IMR-90 (cell line): ENCODE measurements around the gene ARHGAP10. TPM values are rescaled to one million over a fixed set of nuclear protein-coding genes. Genes with fewer than 3 reads are reported as not detected.

Experiments
- ATAC-seq: fragments of 200-7000 bp; cut with Tn5 transposase; 2 replicates; pipeline ENCODE4 v1.9.1; 2020; ENCODE audit warnings: low read depth, mild to moderate bottlenecking, moderate library complexity
- BruUV-seq: library from RNA; stranded (reverse); fragments of 400-500 nt; replicated peaks from 2 replicates; lab custom pipeline; 2021; lab: Mats Ljungman, UMichigan
- CTCF ChIA-PET: fragments of 300-600 bp; formaldehyde crosslinking; extraction: SDS; loops from one replicate; lab custom pipeline; 2021; ENCODE audit warnings: antibody characterized with exemption; lab: Yijun Ruan, JAX
- POLR2A ChIA-PET: fragments of 300-600 bp; sonication (Branson Sonifier 250); formaldehyde crosslinking; loops from one replicate; lab custom pipeline; 2022; ENCODE audit warnings: antibody characterized with exemption; ENCODE audit not compliant: unreplicated experiment; lab: Charles Lee
- DNase-seq: peaks from one replicate; pipeline ENCODE4 v3.0.0; 2013
- H2AFZ ChIP-seq: replicated peaks from 2 replicates; pipeline ENCODE3; 2013; ENCODE audit warnings: low read length, mild to moderate bottlenecking; ENCODE audit not compliant: poor library complexity
- H2AK5ac ChIP-seq: 2 replicates; pipeline ENCODE4 v1.6.1; 2013; ENCODE audit warnings: low read depth, low read length, inconsistent platforms
- H2AK9ac ChIP-seq: replicated peaks from 2 replicates; pipeline ENCODE3; 2013; ENCODE audit warnings: mild to moderate bottlenecking, low read depth, low read length, moderate library complexity; ENCODE audit not compliant: poor library complexity
- H2BK120ac ChIP-seq: 2 replicates; pipeline ENCODE4 v1.6.1; 2013; ENCODE audit warnings: low read depth, low read length, inconsistent platforms
- H2BK15ac ChIP-seq: 3 replicates; pipeline ENCODE4 v1.6.1; 2013; ENCODE audit warnings: low read depth, low read length, inconsistent platforms
- H2BK20ac ChIP-seq: 2 replicates; pipeline ENCODE4 v1.6.1; 2013; ENCODE audit warnings: low read depth, mild to moderate bottlenecking, inconsistent platforms, low read length, moderate library complexity
- H2BK5ac ChIP-seq: 2 replicates; pipeline ENCODE4 v1.6.1; 2013; ENCODE audit warnings: mild to moderate bottlenecking, low read depth, low read length, inconsistent platforms; ENCODE audit not compliant: poor library complexity, severe bottlenecking
- H3K14ac ChIP-seq: replicated peaks from 2 replicates; pipeline ENCODE4 v1.6.1; 2013; ENCODE audit warnings: low read depth, low read length, inconsistent platforms
- H3K18ac ChIP-seq: 2 replicates; pipeline ENCODE4 v1.6.1; 2013; ENCODE audit warnings: low read depth, low read length, control low read depth
- H3K23ac ChIP-seq: 2 replicates; pipeline ENCODE4 v1.6.1; 2013; ENCODE audit warnings: low read depth, low read length, inconsistent platforms
- H3K27ac ChIP-seq: 2 replicates; pipeline ENCODE4 v1.5.1; 2013; ENCODE audit warnings: mild to moderate bottlenecking, control low read depth, low read length; ENCODE audit not compliant: insufficient read depth
- H3K27me3 ChIP-seq: 2 replicates; pipeline ENCODE4 v1.6.1; 2013; ENCODE audit warnings: low read length; ENCODE audit not compliant: control insufficient read depth, insufficient read depth
- H3K36me3 ChIP-seq: 2 replicates; pipeline ENCODE4 v1.6.1; 2013; ENCODE audit warnings: low read length, mixed read lengths; ENCODE audit not compliant: control insufficient read depth, insufficient read depth
- H3K4ac ChIP-seq: 2 replicates; pipeline ENCODE4 v1.6.1; 2013; ENCODE audit warnings: low read depth, low read length, inconsistent platforms
- H3K4me1 ChIP-seq: 2 replicates; pipeline ENCODE4 v1.6.1; 2013; ENCODE audit warnings: low read length, mixed read lengths; ENCODE audit not compliant: control insufficient read depth, insufficient read depth
- H3K4me2 ChIP-seq: 2 replicates; pipeline ENCODE4 v1.6.1; 2013; ENCODE audit warnings: low read depth, mild to moderate bottlenecking, control low read depth, low read length, moderate library complexity
- H3K4me3 ChIP-seq: 2 replicates; pipeline ENCODE4 v1.5.1; 2013; ENCODE audit warnings: low read depth, mild to moderate bottlenecking, control low read depth, low read length, moderate library complexity; ENCODE audit not compliant: insufficient read depth
- H3K56ac ChIP-seq: 2 replicates; pipeline ENCODE4 v1.6.1; 2013; ENCODE audit warnings: low read length, inconsistent platforms; ENCODE audit not compliant: insufficient read depth; ENCODE audit errors: extremely low read depth
- H3K79me1 ChIP-seq, 2 experiments: 2 replicates each; pipeline ENCODE4 v1.6.1; 2013; ENCODE audit warnings: low read length in 2 of 2, inconsistent platforms in 1 of 2, low read depth in 1 of 2
- H3K9ac ChIP-seq: 2 replicates; pipeline ENCODE4 v1.6.1; 2013; ENCODE audit warnings: low read depth, low read length, control low read depth
- H3K9me1 ChIP-seq: 2 replicates; pipeline ENCODE4 v1.6.1; 2013; ENCODE audit warnings: low read length, inconsistent platforms; ENCODE audit not compliant: insufficient read depth
- H3K9me3 ChIP-seq: 2 replicates; pipeline ENCODE4 v1.6.1; 2013; ENCODE audit warnings: low read length; ENCODE audit not compliant: control insufficient read depth, insufficient read depth
- H4K20me1 ChIP-seq: 2 replicates; pipeline ENCODE4 v1.6.1; 2013; ENCODE audit warnings: low read length, inconsistent platforms; ENCODE audit not compliant: insufficient read depth
- H4K5ac ChIP-seq: 2 replicates; pipeline ENCODE4 v1.6.1; 2013; ENCODE audit warnings: mild to moderate bottlenecking, low read depth, low read length, control low read depth
- H4K8ac ChIP-seq, 2 experiments: 2 replicates each; pipeline ENCODE4 v1.6.1; 2013; ENCODE audit warnings: low read depth in 2 of 2, low read length in 2 of 2, control low read depth in 1 of 2, inconsistent platforms in 1 of 2
- H4K91ac ChIP-seq: 2 replicates; pipeline ENCODE4 v1.6.1; 2013; ENCODE audit warnings: low read depth, low read length, inconsistent platforms; ENCODE audit not compliant: insufficient read depth
- CEBPB ChIP-seq: IDR thresholded peaks from 2 replicates; pipeline ENCODE4 v1.6.1; 2012; ENCODE audit warnings: low read depth, low read length, improper control_type of control experiment
- CTCF ChIP-seq: conservative IDR thresholded peaks from 2 replicates; pipeline ENCODE4 v1.5.1; 2012; ENCODE audit warnings: mild to moderate bottlenecking, low read depth, low read length, improper control_type of control experiment
- MAFK ChIP-seq: IDR thresholded peaks from 2 replicates; pipeline ENCODE4 v1.6.1; 2012; ENCODE audit warnings: low read depth, low read length, improper control_type of control experiment
- MXI1 ChIP-seq: IDR thresholded peaks from 2 replicates; pipeline ENCODE4 v1.6.1; 2012; ENCODE audit warnings: low read depth, mild to moderate bottlenecking, low read length, moderate library complexity, borderline replicate concordance
- POLR2A ChIP-seq: IDR thresholded peaks from 2 replicates; pipeline ENCODE4 v1.6.1; 2012; ENCODE audit warnings: mild to moderate bottlenecking, low read depth, low read length
- RFX5 ChIP-seq: IDR thresholded peaks from 2 replicates; pipeline ENCODE4 v1.8.0; 2012; ENCODE audit warnings: low read depth, mild to moderate bottlenecking, low read length, moderate library complexity
- WGBS, 2 experiments: methylation state at CpG; one replicate each; pipeline versions ENCODE4 v1.1.5 to v1.1.7; 2013; ENCODE audit warnings: missing lambda C conversion rate in 2 of 2; ENCODE audit not compliant: insufficient read length in 1 of 2; ENCODE audit errors: extremely low coverage in 2 of 2; 5-methylcytosine and 5-hydroxymethylcytosine counted together
- dilution Hi-C: fragments of 300-500 bp; cut with HindIII; formaldehyde crosslinking; loops from one replicate; pipeline ENCODE4 v1.14.3; 2018; ENCODE audit warnings: low sequenced_read_pairs; ENCODE audit not compliant: unreplicated experiment
- in situ Hi-C: fragments of 300-500 bp; cut with MboI; formaldehyde crosslinking; loops from 3 replicates; pipeline ENCODE4 v1.14.3; 2019; ENCODE audit warnings: low sequenced_read_pairs, inconsistent platforms, mixed read lengths
- intact Hi-C: fragments of 100-400 bp; cut with micrococcal nuclease; formaldehyde crosslinking; loops from 2 replicates; pipeline ENCODE4 v1.10.0; 2022
- polyA plus RNA-seq, 3 experiments: library from polyadenylated mRNA; depleted of rRNA; stranded (reverse); fragments of >200 nt; gene quantifications; 2 replicates each; pipeline ENCODE4 v1.2.3, GENCODE V29; 2012; ENCODE audit warnings: low replicate concordance in 1 of 3
- total RNA-seq: library from RNA; depleted of rRNA; stranded (reverse); fragments of >200 nt; gene quantifications from 2 replicates; pipeline ENCODE4 v1.2.3, GENCODE V29; 2012

ARHGAP10 gene
- total and polyA plus RNA-seq, 2 of the 4 experiments (the other 2 are of a cell fraction) = 27.1 to 29.4 TPM

- H4K5ac ChIP-seq = no peak overlapping the region
- no peak overlapping the region for H3K4me2 ChIP-seq
- no peak overlapping the region for H2AK5ac ChIP-seq
- H3K9ac ChIP-seq = no peak overlapping the region
- ATAC-seq = no peak
- H4K91ac ChIP-seq = no peak overlapping the region
- H2AK9ac ChIP-seq = no peak overlapping the region
- no peak overlapping the region for H4K8ac ChIP-seq
- H2BK120ac ChIP-seq = no peak overlapping the region
- H3K9me1 ChIP-seq = peaks cover 11% of the 10 kb centered on the region
- H3K23ac ChIP-seq = no peak overlapping the region
- H3K79me1 ChIP-seq = peaks cover 24 to 31% of the 10 kb centered on the region in 2 experiments
- peaks cover 8% of the 10 kb centered on the region for H3K4me1 ChIP-seq
- dilution Hi-C loops (no loop called here), in situ Hi-C loops (no loop called here), intact Hi-C loops (no loop called here)
- no TSS peak for BruUV-seq
- H2BK5ac ChIP-seq = no peak overlapping the region
- H3K14ac ChIP-seq = no peak overlapping the region
- H3K9me3 ChIP-seq = no peaks in the 10 kb centered on the region
- H2BK20ac ChIP-seq = no peak overlapping the region
- H3K4me3 ChIP-seq = no peak overlapping the region
- H3K27ac ChIP-seq = no peak overlapping the region
- H3K18ac ChIP-seq = no peak overlapping the region
- H3K27me3 ChIP-seq = no peaks in the 10 kb centered on the region
- POLR2A ChIA-PET = no interaction called here
- CTCF ChIA-PET = interaction anchor here (1.3 kb wide), 1 partner anchor 10 kb away, joined by 4 read pairs; no protein-coding TSS in a partner anchor
- H3K56ac ChIP-seq = no peak overlapping the region
- WGBS, 2 experiments = 91% methylated on average over 7 of the region's 11 CpGs; no CpG with 5 or more reads in 1 of the 2 experiments
- H2AFZ ChIP-seq = no peak overlapping the region
- no peak for DNase-seq
- no peak overlapping the region for H2BK15ac ChIP-seq
- peaks cover 10% of the 10 kb centered on the region; the same call in 1 of the 2 replicates for H4K20me1 ChIP-seq
- H3K4ac ChIP-seq = no peak overlapping the region
- H3K36me3 ChIP-seq = no peaks in the 10 kb centered on the region
- TF ChIP-seq MXI1 = no peak
- TF ChIP-seq CEBPB = no peak
- no peak for TF ChIP-seq RFX5
- no peak for TF ChIP-seq CTCF
- no peak for TF ChIP-seq MAFK
- no peak for TF ChIP-seq POLR2A
Observed at GRCh38 chr4:148006001-148006400, 274.1 kb downstream of the ARHGAP10 start.
